GM21717 (cell line): ENCODE data around the gene RAI1.

ENCODE experiments used
- ATAC-seq: cut with Tn5 transposase; IDR thresholded peaks from one replicate; pipeline ENCODE4 v1.9.1; 2021; ENCODE audit warnings: mild to moderate bottlenecking, moderate library complexity; ENCODE audit not compliant: unreplicated experiment

Gene RAI1

GRCh38 chr17:17851103-17852002 is 170.1 kb downstream of the RAI1 start:
- no peak for ATAC-seq

GRCh38 chr17:17852930-17853329 is 171.7 kb downstream of the RAI1 start:
- ATAC-seq, result no peak

GRCh38 chr17:17853811-17854447 is 172.7 kb downstream of the RAI1 start:
- ATAC-seq, result no peak

GRCh38 chr17:17855976-17856375 is 174.7 kb downstream of the RAI1 start:
- ATAC-seq, result no peak

- no peak for ATAC-seq
These were observed 175.1 kb downstream of the RAI1 start for GRCh38 chr17:17856386-17856785.

GRCh38 chr17:17857496-17857895 is 176.2 kb downstream of the RAI1 start:
- no peak for ATAC-seq

GRCh38 chr17:17859909-17860765 is 178.9 kb downstream of the RAI1 start:
- ATAC-seq, result no peak

GRCh38 chr17:17860766-17861107 is 179.5 kb downstream of the RAI1 start:
- no peak for ATAC-seq
